HG02840 (cell line): ENCODE data around the gene CAPN10.
"Not testable (repeated sequence)": the region's sequence is repeated elsewhere in the genome, so short reads cannot be mapped to it uniquely, and the experiment has no call there.

ENCODE experiments used
- ATAC-seq: cut with Tn5 transposase; IDR thresholded peaks from one replicate; pipeline ENCODE4 v1.9.1; 2021; ENCODE audit warnings: mild to moderate bottlenecking, moderate library complexity, moderate number of reproducible peaks; ENCODE audit not compliant: unreplicated experiment, low FRiP score

The CAPN10 gene

GRCh38 chr2:240586198-240586918 is at the start of gene CAPN10:
TSS of gene CAPN10 (plus strand) at chr2:240586734. CDS start at chr2:240586912, 178 bp downstream.
- ATAC-seq: peak; percentile 68

- no peak for ATAC-seq
Measured at GRCh38 chr2:240538031-240538780, 48.3 kb upstream of the CAPN10 start.

GRCh38 chr2:240539101-240539500 is 47.4 kb upstream of the CAPN10 start:
- not testable (repeated sequence) for ATAC-seq

GRCh38 chr2:240539906-240540305 is 46.6 kb upstream of the CAPN10 start:
- no peak for ATAC-seq

- no peak for ATAC-seq
Measured at GRCh38 chr2:240551288-240551687, 35.2 kb upstream of the CAPN10 start.

- ATAC-seq: no peak
Measured at GRCh38 chr2:240551811-240552210, 34.7 kb upstream of the CAPN10 start.

- ATAC-seq: no peak
Measured at GRCh38 chr2:240553956-240554480, 32.5 kb upstream of the CAPN10 start.

- ATAC-seq: no peak
Measured at GRCh38 chr2:240554767-240555493, 31.6 kb upstream of the CAPN10 start.

GRCh38 chr2:240555541-240556250 is 30.8 kb upstream of the CAPN10 start:
- no peak for ATAC-seq

GRCh38 chr2:240556553-240557100 is 29.9 kb upstream of the CAPN10 start:
- no peak for ATAC-seq

- ATAC-seq: no peak
Measured at GRCh38 chr2:240557101-240557751, 29.3 kb upstream of the CAPN10 start.

GRCh38 chr2:240557808-240558207 is 28.7 kb upstream of the CAPN10 start, which contains the start of gene ANKMY1:
TSS of gene ANKMY1 (minus strand) at chr2:240557988. CDS start at chr2:240557335, 653 bp downstream.
- no peak for ATAC-seq

GRCh38 chr2:240558236-240558761 is 28.2 kb upstream of the CAPN10 start:
- ATAC-seq: no peak

- ATAC-seq: no peak
Measured at GRCh38 chr2:240559286-240559685, 27.2 kb upstream of the CAPN10 start.

- ATAC-seq: peak; percentile 47
Measured at GRCh38 chr2:240560084-240560479, 26.5 kb upstream of the CAPN10 start, which contains the start of gene DUSP28. TSS of gene DUSP28 (plus strand) at chr2:240560357. CDS start at chr2:240560685, 328 bp downstream.

GRCh38 chr2:240560480-240561324 is 25.8 kb upstream of the CAPN10 start:
- ATAC-seq: peak; percentile 54

GRCh38 chr2:240561325-240561971 is 25.1 kb upstream of the CAPN10 start:
- ATAC-seq: peak; percentile 9

GRCh38 chr2:240563231-240563630 is 23.3 kb upstream of the CAPN10 start:
- not testable (repeated sequence) for ATAC-seq
